AG09309 (cell line): ENCODE data around the gene RPS4Y1.

ENCODE experiments used
- DNase-seq: peaks from one replicate; pipeline ENCODE4 v3.0.0-alpha.2; 2010; ENCODE audit warnings: low read depth
- H3K4me3 ChIP-seq: 2 replicates; pipeline ENCODE4 v1.5.1; 2011; ENCODE audit warnings: mild to moderate bottlenecking, low read depth, low read length, moderate library complexity; ENCODE audit not compliant: control insufficient read depth
- CTCF ChIP-seq: IDR thresholded peaks from 2 replicates; pipeline ENCODE4 v1.5.1; 2011; ENCODE audit warnings: mild to moderate bottlenecking, low read depth, low read length, inconsistent platforms; ENCODE audit not compliant: insufficient read depth, control insufficient read depth; ENCODE audit errors: missing control alignments

Gene RPS4Y1

GRCh38 chrY:2835230-2835629 is 6.2 kb upstream of the RPS4Y1 start:
- no peak overlapping the region for H3K4me3 ChIP-seq
- no peak for TF ChIP-seq CTCF
- DNase-seq = no peak

GRCh38 chrY:2837078-2837477 is 4.3 kb upstream of the RPS4Y1 start:
- TF ChIP-seq CTCF = no peak
- no peak overlapping the region for H3K4me3 ChIP-seq

GRCh38 chrY:2837932-2838331 is 3.5 kb upstream of the RPS4Y1 start:
- DNase-seq = no peak
- H3K4me3 ChIP-seq = no peak overlapping the region
- no peak for TF ChIP-seq CTCF

More at GRCh38 chrY:2837078-2837477, 4.3 kb upstream of the RPS4Y1 start:
- DNase-seq = no peak

- DNase-seq = no peak
- H3K4me3 ChIP-seq = no peak overlapping the region
- TF ChIP-seq CTCF = no peak
These were observed 5.4 kb downstream of the RPS4Y1 start for GRCh38 chrY:2846791-2847190.

- H3K4me3 ChIP-seq = no peak overlapping the region
These were observed 7.0 kb downstream of the RPS4Y1 start for GRCh38 chrY:2848384-2848783.

GRCh38 chrY:2849368-2849767 is 8.0 kb downstream of the RPS4Y1 start:
- TF ChIP-seq CTCF = no peak
- H3K4me3 ChIP-seq = no peak overlapping the region
- DNase-seq = no peak

More at GRCh38 chrY:2848384-2848783, 7.0 kb downstream of the RPS4Y1 start:
- no peak for DNase-seq
- no peak for TF ChIP-seq CTCF
